Tibial nerve (tissue), 4 donors: Measurements from ENCODE around the gene MRPS34. TPM values are rescaled to one million over a fixed set of nuclear protein-coding genes. Genes with fewer than 3 reads are reported as not detected.
"Not testable (repeated sequence)": the region's sequence is repeated elsewhere in the genome, so short reads cannot be mapped to it uniquely, and the experiment has no call there.

Source experiments
- DNase-seq, 2 donors: peaks; one replicate each; pipeline ENCODE4 v3.0.0-alpha.2; 2019; ENCODE audit warnings: low spot score in 2 of 2
- H3K27ac ChIP-seq, 4 donors: fragments of 200-600 bp; sonication (generic) in 3 of 4; one replicate each; pipeline ENCODE4 v1.5.1; 2017 to 2019; ENCODE audit warnings: mild to moderate bottlenecking in 1 of 4
- H3K27me3 ChIP-seq, 2 donors: fragments of 200-600 bp; sonication (generic) in 1 of 2; one replicate each; pipeline versions ENCODE4 v1.5.1 to v1.6.0; 2017 to 2019
- H3K36me3 ChIP-seq, 3 donors: fragments of 200-600 bp; sonication (generic); one replicate each; pipeline ENCODE4 v1.5.1; 2018 to 2019
- H3K4me1 ChIP-seq, 4 donors: fragments of 200-600 bp; sonication (generic) in 3 of 4; one replicate each; pipeline ENCODE4 v1.5.1; 2017 to 2019
- H3K4me3 ChIP-seq, 4 donors: fragments of 200-600 bp; sonication (generic) in 3 of 4; one replicate each; pipeline ENCODE4 v1.5.1; 2017 to 2019; ENCODE audit warnings: mild to moderate bottlenecking in 1 of 4, moderate library complexity in 1 of 4
- H3K9me3 ChIP-seq, 4 donors: fragments of 200-600 bp; sonication (generic) in 3 of 4; one replicate each; pipeline ENCODE4 v1.5.1; 2017 to 2019
- CTCF ChIP-seq, 5 experiments: fragments of 200-600 bp in 3 of 5; fragments of 450-650 bp in 2 of 5; sonication (generic) in 3 of 5; IDR thresholded peaks; one replicate each; pipeline ENCODE4 v1.5.1; 2016 to 2019; ENCODE audit warnings: antibody characterized with exemption in 5 of 5, mild to moderate bottlenecking in 3 of 5, moderate library complexity in 2 of 5
- EP300 ChIP-seq, 2 donors: sonication (generic); formaldehyde crosslinking; IDR thresholded peaks; one replicate each; pipeline ENCODE4 v1.6.1; 2017; ENCODE audit warnings: antibody characterized with exemption in 2 of 2, mild to moderate bottlenecking in 1 of 2
- POLR2A ChIP-seq, 2 donors: fragments of 450-650 bp; IDR thresholded peaks; one replicate each; pipeline ENCODE4 v1.6.1; 2017; ENCODE audit warnings: antibody characterized with exemption in 2 of 2, mild to moderate bottlenecking in 2 of 2, moderate library complexity in 2 of 2
- WGBS, 2 donors: methylation state at CpG; one replicate each; pipeline ENCODE4 v1.1.5; 2018; 5-methylcytosine and 5-hydroxymethylcytosine counted together
- total RNA-seq, 4 donors: library from RNA; depleted of rRNA; stranded (reverse); fragments of >200 nt; gene quantifications; one replicate each; pipeline ENCODE4 v1.1.0, GENCODE V29; 2016

The MRPS34 gene
- total RNA-seq, 4 donors from 2014 or later = 58.1 to 121 (median 81.0) TPM

- WGBS, 2 donors = 78 to 86% methylated on average over 28 to 29 of the region's 30 CpGs
- Histone ChIP-seq H3K9me3 (no peaks in the 10 kb centered on the region), H3K36me3 (peaks cover 0 to 58% (median 8%) of the 10 kb centered on the region in 3 donors), H3K27ac (no peak overlapping the region), H3K4me1 (no peaks in the 10 kb centered on the region), H3K4me3 (no peak overlapping the region), H3K27me3 (no peaks in the 10 kb centered on the region)
- TF ChIP-seq POLR2A (IDR thresholded peaks at IDR 0.05) (no peak), EP300 (IDR thresholded peaks at IDR 0.05) (no peak), CTCF (IDR thresholded peaks at IDR 0.05) (no peak)
- no peak for DNase-seq
Measured at GRCh38 chr16:1740781-1741490, 32.0 kb downstream of the MRPS34 start.

GRCh38 chr16:1740234-1740633, 32.7 kb downstream of the MRPS34 start:
- no peak for TF ChIP-seq CTCF (IDR thresholded peaks at IDR 0.05)
- TF ChIP-seq POLR2A (IDR thresholded peaks at IDR 0.05) = no peak
- no peak for TF ChIP-seq EP300 (IDR thresholded peaks at IDR 0.05)
- H3K27me3 ChIP-seq = no peaks in the 10 kb centered on the region
- peaks cover 0 to 50% (median 8%) of the 10 kb centered on the region in 3 donors for H3K36me3 ChIP-seq
- no peak overlapping the region for H3K27ac ChIP-seq
- H3K4me1 ChIP-seq = no peaks in the 10 kb centered on the region
- no peak overlapping the region for H3K4me3 ChIP-seq
- H3K9me3 ChIP-seq = no peaks in the 10 kb centered on the region
- DNase-seq = no peak
- 96 to 99% methylated on average over 33 of the region's 33 CpGs for WGBS, 2 donors

GRCh38 chr16:1734816-1735215, 38.1 kb downstream of the MRPS34 start:
- no peak for TF ChIP-seq EP300 (IDR thresholded peaks at IDR 0.05)
- TF ChIP-seq CTCF (IDR thresholded peaks at IDR 0.05) = no peak
- no peak for TF ChIP-seq POLR2A (IDR thresholded peaks at IDR 0.05)
- peaks cover 0 to 6% (median 0%) of the 10 kb centered on the region in 4 donors for H3K4me1 ChIP-seq
- H3K36me3 ChIP-seq = peaks cover 0 to 52% (median 10%) of the 10 kb centered on the region in 3 donors
- no peak overlapping the region for H3K4me3 ChIP-seq
- H3K9me3 ChIP-seq = no peaks in the 10 kb centered on the region
- no peak overlapping the region for H3K27ac ChIP-seq
- WGBS, 2 donors = 96 to 98% methylated on average over 18 to 21 of the region's 22 CpGs
- no peak for DNase-seq
- H3K27me3 ChIP-seq = no peaks in the 10 kb centered on the region

- WGBS, 2 donors = 88 to 95% methylated on average over 8 to 17 of the region's 22 CpGs
- peaks cover 0 to 6% (median 0%) of the 10 kb centered on the region in 4 donors for H3K4me1 ChIP-seq
- H3K9me3 ChIP-seq = no peaks in the 10 kb centered on the region
- no peak for DNase-seq
- H3K4me3 ChIP-seq = no peak overlapping the region
- no peak for TF ChIP-seq EP300 (IDR thresholded peaks at IDR 0.05)
- no peak for TF ChIP-seq CTCF (IDR thresholded peaks at IDR 0.05)
- no peaks in the 10 kb centered on the region for H3K27me3 ChIP-seq
- H3K27ac ChIP-seq = no peak overlapping the region
- H3K36me3 ChIP-seq = peaks cover 0 to 59% (median 13%) of the 10 kb centered on the region in 3 donors
Measured at GRCh38 chr16:1734123-1734522, 38.8 kb downstream of the MRPS34 start.

- H3K9me3 ChIP-seq, H3K4me1 ChIP-seq, H3K4me3 ChIP-seq, H3K27me3 ChIP-seq, H3K27ac ChIP-seq, DNase-seq: not testable (repeated sequence)
- peaks cover 0 to 75% (median 24%) of the 10 kb centered on the region in 3 donors for H3K36me3 ChIP-seq
- WGBS, 2 donors = 89 to 93% methylated on average over 8 to 21 of the region's 21 CpGs
Measured at GRCh38 chr16:1732551-1732987, 40.4 kb downstream of the MRPS34 start.
